NCI-H460 (cell line): Measurements from ENCODE around the gene TMEM179. TPM values are rescaled to one million over a fixed set of nuclear protein-coding genes. Genes with fewer than 3 reads are reported as not detected.

ENCODE experiments used
- DNase-seq: peaks from one replicate; pipeline ENCODE4 v3.0.0-alpha.2; 2016; ENCODE audit warnings: low read depth; ENCODE audit errors: extremely low read depth
- total RNA-seq: library from RNA; depleted of rRNA; stranded (reverse); fragments of >200 nt; shearing (Covaris generic); gene quantifications from 2 replicates; pipeline ENCODE4 v1.2.3, GENCODE V29; 2014

The TMEM179 gene
- total RNA-seq, 1 experiment from 2014 or later = 3.8 TPM

DNA sequence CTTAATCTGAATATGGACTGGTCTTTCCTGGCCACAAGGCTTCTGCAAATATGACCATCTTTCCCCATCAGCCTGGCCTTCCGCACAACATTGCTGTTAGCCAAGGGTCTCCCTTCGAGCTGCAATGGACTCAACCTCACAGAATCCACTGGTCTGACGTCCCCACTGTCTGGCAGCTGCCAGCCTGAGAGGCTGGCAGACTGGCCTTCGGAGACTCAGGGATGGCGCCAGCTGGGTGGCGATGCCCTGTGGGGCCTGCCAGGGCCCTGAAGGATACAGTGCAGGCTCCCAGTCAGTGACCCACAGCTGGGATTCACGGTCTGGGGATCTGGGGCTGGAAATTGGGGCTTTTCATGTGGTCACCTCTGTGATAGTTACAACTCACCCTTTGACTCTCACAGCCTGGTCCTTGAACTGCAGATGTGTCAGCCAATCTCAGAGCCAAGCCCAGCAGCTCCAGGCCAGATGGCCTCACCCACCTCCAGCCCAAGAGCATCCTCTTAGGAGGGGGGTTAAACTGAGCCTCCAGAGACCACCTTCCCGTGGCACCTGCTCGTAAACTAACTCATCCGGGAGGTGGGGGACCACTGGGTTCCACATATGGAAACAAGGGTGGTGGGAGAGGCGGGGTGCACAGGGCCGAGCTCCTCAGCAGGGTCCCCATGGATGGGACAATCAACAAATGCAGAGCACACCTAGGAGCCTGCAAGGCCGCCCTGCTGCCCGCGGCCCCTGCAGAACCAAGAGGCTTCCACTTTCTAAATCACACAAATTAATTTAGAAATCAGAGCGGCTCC, 46.1 kb downstream of the TMEM179 start:
- DNase-seq = no peak

DNA sequence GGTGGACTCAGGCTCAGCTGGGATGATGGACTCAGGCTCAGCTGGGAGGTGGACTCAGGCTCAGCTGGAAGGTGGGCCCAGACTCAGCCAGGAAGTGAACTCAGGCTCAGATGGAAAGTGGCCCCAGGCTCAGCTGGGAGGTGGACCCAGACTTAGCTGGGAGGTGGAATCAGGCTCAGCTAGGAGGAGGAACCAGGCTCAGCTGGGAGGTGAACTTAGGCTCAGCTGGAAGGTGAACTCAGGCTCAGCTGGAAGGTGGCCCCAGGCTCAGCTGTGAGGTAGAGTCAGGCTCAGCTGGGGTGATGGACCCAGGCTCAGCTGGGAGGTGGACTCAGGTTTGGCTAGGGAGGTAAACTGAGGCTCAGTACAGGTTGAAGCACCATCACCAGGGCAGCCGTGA, 46.8 kb downstream of the TMEM179 start:
- no peak for DNase-seq

GRCh38 chr14:104557086-104557485, 47.5 kb downstream of the TMEM179 start:
- DNase-seq = no peak

DNA sequence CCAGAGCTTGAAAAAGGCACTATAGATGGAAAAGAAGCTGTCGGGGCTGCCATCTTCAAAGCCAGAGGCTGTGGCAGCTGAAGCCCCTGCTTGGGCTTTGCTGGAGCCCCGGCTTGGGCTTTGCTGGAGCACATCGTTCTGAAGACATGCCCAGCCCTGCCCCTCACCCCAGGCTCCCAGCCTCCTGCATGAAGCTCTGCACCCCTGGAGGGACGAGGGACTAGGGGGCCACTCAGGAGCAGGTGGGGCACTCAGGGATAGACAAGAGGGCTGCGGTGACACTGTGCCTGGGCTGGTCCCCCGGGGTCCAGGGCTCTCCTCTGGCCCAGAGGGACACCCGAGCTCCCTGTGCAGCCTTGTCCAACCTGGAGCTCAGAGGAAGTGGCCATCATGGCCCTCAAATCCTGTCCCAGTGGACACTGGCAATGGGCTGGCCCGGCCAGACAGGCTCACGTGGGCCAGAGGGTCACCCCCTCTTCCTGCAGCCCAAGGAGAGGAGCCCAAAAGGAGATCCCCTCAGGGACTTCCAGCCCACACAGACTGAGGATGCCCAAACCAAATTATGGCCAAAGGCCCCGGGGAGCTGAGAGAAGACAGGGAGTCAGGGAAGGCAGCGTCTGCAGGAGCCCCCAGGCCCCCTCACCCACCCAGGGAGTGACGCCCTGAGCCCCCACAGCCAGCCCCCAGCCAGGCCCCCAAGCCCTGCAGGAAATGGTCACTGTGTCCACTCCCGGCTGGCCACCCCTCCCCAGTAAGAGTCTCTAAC, 48.1 kb downstream of the TMEM179 start:
- DNase-seq = no peak

DNA sequence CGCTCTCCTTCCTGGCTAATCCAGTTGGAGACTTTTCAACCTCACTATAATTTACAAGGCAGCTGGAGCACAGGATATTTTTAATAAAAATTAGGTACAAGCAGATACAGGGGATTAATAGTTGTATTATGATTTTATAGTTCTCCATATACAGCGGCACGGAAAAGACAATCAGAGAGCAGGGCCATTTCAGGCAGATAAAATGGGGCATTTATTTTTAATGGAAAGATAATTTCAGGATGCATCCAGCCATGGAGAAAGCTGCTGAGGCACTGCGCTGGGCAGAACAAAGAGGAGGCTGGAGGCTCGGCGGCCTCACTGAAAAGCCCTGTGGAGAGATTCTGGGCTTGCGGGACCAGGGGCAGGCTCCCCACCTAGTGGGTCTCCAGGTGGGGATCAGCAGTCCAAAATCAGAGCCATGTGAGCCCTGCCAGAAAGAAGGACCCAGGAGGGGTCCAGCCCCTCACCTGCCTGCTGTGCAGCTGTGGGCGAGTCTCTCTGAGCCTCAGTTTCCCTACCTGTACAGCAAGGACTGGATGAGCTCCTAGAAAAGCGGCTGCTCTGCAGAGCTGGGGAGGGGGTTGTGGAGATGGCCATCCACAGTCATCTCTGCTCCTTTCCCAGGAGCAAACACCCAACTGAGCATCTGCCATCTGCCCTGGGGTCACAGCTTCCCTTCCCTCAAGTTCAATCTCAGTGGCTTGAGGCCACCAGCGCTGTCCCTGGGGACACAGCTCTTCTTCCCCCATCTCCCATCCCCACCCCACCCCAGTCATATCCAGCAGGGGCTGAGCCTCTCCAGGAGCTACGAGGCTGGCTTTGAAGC, 48.9 kb downstream of the TMEM179 start:
- no peak for DNase-seq

GRCh38 chr14:104554608-104555429, 49.8 kb downstream of the TMEM179 start:
- DNase-seq = no peak

DNA sequence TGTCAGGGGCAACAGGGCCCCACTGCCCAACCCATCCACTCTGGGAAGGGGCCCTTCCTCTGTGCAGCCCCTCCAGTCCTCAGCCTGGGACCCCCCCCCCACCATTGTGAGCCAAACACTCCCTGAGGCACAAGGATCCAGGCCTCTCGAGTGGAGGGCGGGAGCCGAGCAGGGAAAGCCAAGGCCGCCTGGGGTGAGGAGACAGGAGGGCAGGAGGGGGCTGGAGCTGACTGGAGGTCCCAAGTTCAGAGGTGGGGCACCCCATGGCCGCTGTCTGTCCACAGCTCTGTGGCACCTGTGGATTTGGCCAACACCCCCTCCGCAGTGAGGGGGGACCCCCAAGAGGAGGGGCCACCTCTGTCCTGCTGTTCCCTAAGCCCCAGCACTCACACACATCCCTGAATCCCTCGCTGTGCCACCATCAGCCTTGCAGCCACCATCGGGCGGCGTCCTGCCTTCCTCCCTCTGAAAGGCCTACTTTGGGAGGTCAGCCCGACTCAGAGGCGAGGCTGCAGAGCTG, 50.4 kb downstream of the TMEM179 start:
- no peak for DNase-seq

- no peak for DNase-seq
Observed at GRCh38 chr14:104553166-104554087, 51.1 kb downstream of the TMEM179 start.

- no peak for DNase-seq
Observed at GRCh38 chr14:104552738-104553125, 51.8 kb downstream of the TMEM179 start.

DNA sequence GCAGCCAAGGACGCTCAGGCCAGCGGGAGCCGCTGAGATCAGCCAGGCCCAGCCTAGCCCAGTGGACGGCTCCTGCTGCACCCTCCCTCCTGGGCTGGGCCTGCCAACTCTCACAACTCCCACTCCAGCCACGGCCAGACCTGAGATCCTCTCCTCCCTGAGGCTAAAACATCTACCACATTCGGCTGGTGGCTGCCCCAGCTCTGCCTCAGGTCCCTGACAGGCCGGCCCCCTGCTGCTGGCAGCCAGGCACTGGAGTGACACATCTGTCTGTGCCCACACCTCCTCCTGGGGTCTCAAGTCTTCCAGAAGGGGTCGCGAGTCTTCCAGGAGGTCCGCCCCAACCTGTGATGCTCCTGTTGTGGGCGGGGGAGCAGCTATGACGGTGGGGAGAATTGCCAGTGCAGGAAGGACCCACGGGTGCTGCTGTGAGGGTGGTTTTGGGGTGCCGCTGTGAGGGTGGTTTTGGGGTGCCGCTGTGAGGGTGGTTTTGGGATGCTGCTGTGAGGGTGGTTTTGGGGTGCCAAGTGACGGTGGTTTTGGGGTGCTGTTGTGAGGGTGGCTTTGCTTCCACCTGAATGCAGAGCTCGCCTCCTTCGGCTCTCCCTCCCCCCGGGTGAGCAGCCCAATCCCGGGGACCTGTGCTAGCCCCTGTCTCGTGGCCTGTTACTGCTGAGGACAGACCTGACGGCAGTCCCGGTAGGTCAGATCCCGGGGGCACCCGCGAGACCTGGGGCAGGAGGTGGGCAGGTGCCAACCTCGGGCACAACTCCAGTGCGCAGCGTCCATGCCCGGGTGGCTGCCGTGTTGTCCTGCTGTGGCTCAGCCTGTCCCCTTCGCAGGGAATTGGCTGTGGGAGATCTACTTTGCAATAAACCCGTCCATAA, 52.5 kb downstream of the TMEM179 start:
- no peak for DNase-seq

- DNase-seq = no peak
Observed at GRCh38 chr14:104550861-104551728, 53.5 kb downstream of the TMEM179 start.

- DNase-seq = no peak
Observed at GRCh38 chr14:104550340-104550860, 54.2 kb downstream of the TMEM179 start.

GRCh38 chr14:104549536-104550339, 54.8 kb downstream of the TMEM179 start:
- DNase-seq = no peak

DNA sequence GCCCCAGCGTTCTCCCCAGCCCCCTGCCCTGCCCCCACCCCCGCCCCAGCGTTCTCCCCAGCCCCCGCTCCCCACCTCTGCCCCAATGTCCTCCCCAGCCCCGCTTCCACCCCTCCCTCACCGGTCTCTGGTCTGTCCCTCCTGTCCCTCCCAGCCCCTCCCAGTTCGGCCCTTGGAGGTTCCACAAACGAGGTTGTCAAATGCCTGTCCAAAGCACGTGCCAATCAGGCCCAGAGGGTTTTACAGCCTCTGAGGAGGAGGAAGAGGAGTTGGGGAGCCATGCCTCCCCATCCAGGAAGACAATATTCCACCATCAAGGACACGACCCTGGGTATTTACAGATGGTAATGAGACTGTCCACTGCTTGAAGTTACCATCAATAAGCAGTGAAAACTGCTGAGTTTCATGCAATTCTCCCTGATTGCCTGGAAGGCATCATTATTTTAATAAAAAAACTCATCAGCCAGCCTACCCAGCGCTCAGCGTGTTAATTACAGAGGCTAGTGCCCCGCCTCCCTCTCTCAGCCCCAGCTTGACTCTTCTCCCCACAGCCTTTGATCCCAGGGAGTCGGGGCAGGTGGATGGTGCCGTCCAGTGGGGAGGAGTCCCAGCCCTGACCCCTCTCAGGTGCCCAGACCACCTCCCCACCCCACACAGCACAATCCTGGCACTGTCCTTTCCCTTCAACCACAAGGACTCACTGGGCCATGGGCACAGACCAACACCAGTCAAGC, 55.6 kb downstream of the TMEM179 start:
- no peak for DNase-seq

GRCh38 chr14:104547998-104548700, 56.4 kb downstream of the TMEM179 start:
- no peak for DNase-seq
